ENCODE measurements around the gene IL12B.
"Not testable (repeated sequence)": the region's sequence is repeated elsewhere in the genome, so short reads cannot be mapped to it uniquely, and the experiment has no call there.

Gene IL12B

DNA sequence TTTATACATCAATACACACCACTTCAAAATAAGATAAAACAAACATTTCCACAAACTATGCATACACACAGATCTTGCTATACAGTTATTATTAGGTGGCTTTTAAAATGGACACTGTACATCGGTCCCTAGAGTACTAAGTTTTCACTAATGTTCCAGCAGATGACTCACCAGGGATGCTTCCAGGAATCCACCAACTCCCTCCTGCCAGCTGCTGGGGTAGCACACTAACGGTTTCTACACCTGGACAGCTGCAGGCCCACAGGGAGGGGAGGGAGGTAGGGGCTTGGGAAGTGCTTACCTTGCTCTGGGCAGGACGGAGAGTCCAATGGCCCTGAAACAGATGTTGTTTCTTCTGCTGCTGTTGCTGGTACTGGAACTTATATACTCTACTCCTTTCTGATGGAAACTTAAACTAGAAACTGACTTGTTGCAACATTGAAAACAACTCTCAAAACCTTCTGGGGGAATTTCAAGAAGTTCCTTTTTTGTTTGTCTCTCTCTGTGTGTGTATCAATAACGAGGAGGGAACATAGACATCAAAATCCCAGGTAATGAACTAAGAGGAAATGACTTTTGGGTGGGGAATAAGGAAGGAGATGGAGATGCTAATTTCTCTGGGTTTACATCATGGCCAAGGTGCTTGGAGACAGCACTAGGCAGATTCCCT, at the start of gene IL12B:
TSS of gene IL12B (minus strand) at position 357 of the 670 bp plus-strand sequence. CDS start 3,705 bp downstream, outside the sequence.
- no peaks in the 10 kb centered on the region for H3K36me3 ChIP-seq (ENCODE audit: control insufficient read depth, insufficient read depth, low read length)
- no peak within 1 kb of the TSS for H3K9ac ChIP-seq (ENCODE audit: low read length)
- H3K4me3 ChIP-seq (ENCODE audit: low read length) = no peak within 1 kb of the TSS
- H3K4me1 ChIP-seq (ENCODE audit: control insufficient read depth, insufficient read depth, low read length) = peaks cover 4% of the 10 kb centered on the region
- no peaks in the 10 kb centered on the region for H3K9me3 ChIP-seq (ENCODE audit: control insufficient read depth, low read length)
- H3K27me3 ChIP-seq (ENCODE audit: control insufficient read depth, insufficient read depth, low read length) = peaks cover 8% of the 10 kb centered on the region

DNA sequence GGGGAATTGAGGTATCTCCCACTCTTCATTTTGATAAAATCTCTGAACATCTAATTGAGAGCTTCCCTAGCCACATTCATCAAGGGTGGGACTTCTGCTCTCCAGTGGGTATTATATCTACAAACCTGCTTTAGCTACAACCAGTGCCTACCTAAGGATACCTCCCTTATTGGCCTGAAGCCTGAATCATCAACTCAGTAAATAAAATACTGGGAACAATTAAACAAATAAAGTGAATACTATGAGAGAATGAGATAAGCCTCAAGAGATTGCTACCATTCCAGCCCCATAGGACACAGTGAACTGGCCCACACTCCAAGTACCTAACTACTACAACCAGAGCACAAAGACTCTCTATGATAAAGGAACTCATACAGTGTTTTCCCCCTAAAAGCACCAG, 47.4 kb upstream of the IL12B start:
- Histone ChIP-seq H3K4me1 (ENCODE audit: control insufficient read depth, insufficient read depth, low read length) (no peaks in the 10 kb centered on the region), H3K27me3 (ENCODE audit: control insufficient read depth, insufficient read depth, low read length) (no peaks in the 10 kb centered on the region), H3K9ac (ENCODE audit: low read length) (no peak overlapping the region), H3K36me3 (ENCODE audit: control insufficient read depth, insufficient read depth, low read length) (no peaks in the 10 kb centered on the region), H3K9me3 (ENCODE audit: control insufficient read depth, low read length) (no peaks in the 10 kb centered on the region), H3K4me3 (ENCODE audit: low read length) (no peak overlapping the region)

DNA sequence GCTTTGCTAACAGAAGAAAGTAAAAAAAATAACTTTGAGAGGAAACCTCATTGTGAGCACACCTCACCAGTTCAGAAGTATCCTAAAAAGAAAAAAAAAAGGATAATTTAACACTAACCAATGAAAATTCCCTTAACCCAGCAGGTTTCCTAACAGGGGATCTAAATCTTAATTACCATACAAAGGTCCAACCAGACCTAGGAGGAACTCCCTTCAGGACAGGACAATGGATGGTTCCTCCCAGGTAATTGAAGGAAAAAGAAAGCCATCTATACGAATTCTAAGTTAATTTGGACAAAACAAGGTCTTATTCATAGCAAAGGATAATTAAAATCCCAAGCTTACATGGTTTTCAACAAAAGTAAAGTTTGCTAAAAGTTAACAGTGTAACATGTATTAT, 37.6 kb upstream of the IL12B start:
- H3K27me3 ChIP-seq (ENCODE audit: control insufficient read depth, insufficient read depth, low read length); H3K36me3 ChIP-seq (ENCODE audit: control insufficient read depth, insufficient read depth, low read length); H3K4me1 ChIP-seq (ENCODE audit: control insufficient read depth, insufficient read depth, low read length); H3K4me3 ChIP-seq (ENCODE audit: low read length); H3K9ac ChIP-seq (ENCODE audit: low read length); H3K9me3 ChIP-seq (ENCODE audit: control insufficient read depth, low read length): not testable (repeated sequence)

DNA sequence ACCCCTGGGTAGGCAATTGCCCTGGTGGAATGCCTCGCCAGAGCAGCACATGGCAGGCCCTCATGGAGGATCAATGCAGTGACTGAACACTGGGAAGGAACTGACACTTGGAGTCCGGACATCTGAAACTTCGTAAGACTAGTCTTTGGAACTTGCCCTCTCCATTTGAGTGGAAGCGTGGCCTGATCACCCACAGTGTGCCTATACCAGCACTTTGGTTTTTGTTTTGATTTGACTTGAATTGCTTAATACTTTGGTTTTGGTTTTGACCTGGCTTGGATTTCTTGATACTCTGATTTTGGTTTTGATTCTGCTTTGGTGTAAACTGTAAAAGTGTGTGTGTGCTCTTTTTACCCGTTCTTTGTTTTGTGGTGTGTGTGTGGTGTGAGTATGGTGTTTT, 36.5 kb upstream of the IL12B start:
- H3K9me3 ChIP-seq (ENCODE audit: control insufficient read depth, low read length); H3K9ac ChIP-seq (ENCODE audit: low read length); H3K36me3 ChIP-seq (ENCODE audit: control insufficient read depth, insufficient read depth, low read length); H3K27me3 ChIP-seq (ENCODE audit: control insufficient read depth, insufficient read depth, low read length); H3K4me3 ChIP-seq (ENCODE audit: low read length); H3K4me1 ChIP-seq (ENCODE audit: control insufficient read depth, insufficient read depth, low read length): not testable (repeated sequence)

DNA sequence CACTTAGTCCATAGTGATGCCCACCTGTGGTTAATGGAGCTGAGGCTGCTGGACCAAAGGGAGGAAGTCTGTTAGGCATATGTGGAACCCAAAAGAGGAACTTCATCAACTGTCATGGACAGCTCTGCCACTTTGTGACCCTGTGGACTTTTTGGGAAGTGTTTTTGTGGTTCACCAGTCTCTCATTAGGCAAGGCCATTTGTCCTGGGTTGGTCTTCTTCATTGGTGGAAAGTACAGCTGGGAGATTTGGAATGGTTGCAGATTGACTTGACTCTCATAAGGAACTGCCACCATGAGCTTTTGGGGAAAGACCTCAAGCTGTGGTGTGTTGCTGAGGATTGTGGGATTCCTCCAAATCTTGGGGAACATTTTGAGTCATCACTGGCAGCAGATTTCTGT, 31.9 kb upstream of the IL12B start:
- Histone ChIP-seq H3K9me3 (ENCODE audit: control insufficient read depth, low read length) (no peaks in the 10 kb centered on the region), H3K9ac (ENCODE audit: low read length) (no peak overlapping the region), H3K4me3 (ENCODE audit: low read length) (no peak overlapping the region), H3K4me1 (ENCODE audit: control insufficient read depth, insufficient read depth, low read length) (no peaks in the 10 kb centered on the region), H3K36me3 (ENCODE audit: control insufficient read depth, insufficient read depth, low read length) (no peaks in the 10 kb centered on the region), H3K27me3 (ENCODE audit: control insufficient read depth, insufficient read depth, low read length) (no peaks in the 10 kb centered on the region)

DNA sequence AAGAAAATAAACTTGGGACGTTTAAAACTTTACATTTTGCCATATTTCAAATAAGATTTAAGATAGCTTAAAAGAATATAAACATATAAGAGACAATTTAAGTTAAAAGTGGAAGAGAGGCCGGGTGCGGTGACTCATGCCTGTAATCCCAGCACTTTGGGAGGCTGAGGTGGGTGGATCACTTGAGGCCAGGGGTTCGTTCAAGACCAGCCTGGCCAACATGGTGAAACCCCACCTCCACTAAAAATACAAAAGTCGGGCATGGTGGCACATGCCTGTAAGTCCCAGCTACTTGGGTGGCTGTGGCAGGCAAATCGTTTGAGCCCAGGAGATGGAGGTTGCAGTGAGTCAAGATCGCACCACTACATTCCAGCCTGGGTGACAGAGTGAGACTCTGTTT, 29.6 kb upstream of the IL12B start:
- H3K36me3 ChIP-seq (ENCODE audit: control insufficient read depth, insufficient read depth, low read length); H3K9me3 ChIP-seq (ENCODE audit: control insufficient read depth, low read length); H3K4me3 ChIP-seq (ENCODE audit: low read length); H3K9ac ChIP-seq (ENCODE audit: low read length); H3K27me3 ChIP-seq (ENCODE audit: control insufficient read depth, insufficient read depth, low read length); H3K4me1 ChIP-seq (ENCODE audit: control insufficient read depth, insufficient read depth, low read length): not testable (repeated sequence)

DNA sequence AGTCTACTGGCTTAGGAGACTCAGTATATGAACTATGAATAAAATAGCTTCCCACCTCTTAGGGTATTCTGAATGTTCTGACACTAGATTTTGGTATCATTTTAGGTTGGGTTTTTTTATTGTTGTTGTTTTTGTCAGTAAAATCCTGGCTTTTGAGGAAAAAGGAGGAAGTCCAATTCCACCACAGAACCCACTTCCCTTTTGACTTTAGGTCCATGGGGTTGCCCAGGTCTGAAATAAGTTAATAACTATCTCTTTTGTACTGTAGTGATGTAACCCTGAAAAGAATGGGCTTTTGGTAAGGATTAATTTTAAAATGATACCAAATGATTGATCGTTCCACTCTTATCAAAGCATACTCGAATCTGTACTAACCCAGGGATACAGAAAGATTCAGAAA, 29.1 kb upstream of the IL12B start:
- H3K4me3 ChIP-seq (ENCODE audit: low read length) = no peak overlapping the region
- no peak overlapping the region for H3K9ac ChIP-seq (ENCODE audit: low read length)
- no peaks in the 10 kb centered on the region for H3K9me3 ChIP-seq (ENCODE audit: control insufficient read depth, low read length)
- no peaks in the 10 kb centered on the region for H3K4me1 ChIP-seq (ENCODE audit: control insufficient read depth, insufficient read depth, low read length)
- no peaks in the 10 kb centered on the region for H3K27me3 ChIP-seq (ENCODE audit: control insufficient read depth, insufficient read depth, low read length)
- H3K36me3 ChIP-seq (ENCODE audit: control insufficient read depth, insufficient read depth, low read length) = no peaks in the 10 kb centered on the region

DNA sequence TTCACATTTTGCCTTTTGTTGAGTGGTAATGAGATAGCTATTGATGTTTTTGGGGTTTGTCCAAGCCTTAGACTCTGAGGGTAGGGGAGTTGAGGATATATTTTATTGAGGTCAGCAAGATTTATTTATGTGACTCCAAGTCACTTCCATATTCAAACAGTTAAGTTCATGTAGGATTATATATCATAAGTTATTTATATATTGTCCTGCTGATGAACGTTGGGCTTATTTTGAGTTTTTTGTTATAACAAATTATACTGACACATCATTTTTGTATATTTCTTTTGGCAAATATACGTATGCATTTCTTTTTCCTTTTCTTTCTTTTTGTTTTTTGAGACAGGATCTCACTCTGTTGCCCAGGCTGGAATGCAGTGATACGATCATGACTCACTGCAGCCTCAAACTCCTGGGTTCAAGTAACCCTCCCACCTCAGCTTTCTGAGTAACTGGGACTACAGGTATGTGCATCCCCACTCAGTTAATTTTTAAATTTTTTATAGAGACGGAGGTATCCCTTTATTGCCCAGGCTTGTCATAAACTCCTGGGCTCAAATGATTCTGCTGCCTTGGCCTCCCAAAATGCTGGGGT, 23.5 kb upstream of the IL12B start:
- Histone ChIP-seq H3K9ac (ENCODE audit: low read length) (no peak overlapping the region), H3K36me3 (ENCODE audit: control insufficient read depth, insufficient read depth, low read length) (no peaks in the 10 kb centered on the region), H3K4me3 (ENCODE audit: low read length) (no peak overlapping the region), H3K9me3 (ENCODE audit: control insufficient read depth, low read length) (no peaks in the 10 kb centered on the region), H3K27me3 (ENCODE audit: control insufficient read depth, insufficient read depth, low read length) (no peaks in the 10 kb centered on the region), H3K4me1 (ENCODE audit: control insufficient read depth, insufficient read depth, low read length) (no peaks in the 10 kb centered on the region)

DNA sequence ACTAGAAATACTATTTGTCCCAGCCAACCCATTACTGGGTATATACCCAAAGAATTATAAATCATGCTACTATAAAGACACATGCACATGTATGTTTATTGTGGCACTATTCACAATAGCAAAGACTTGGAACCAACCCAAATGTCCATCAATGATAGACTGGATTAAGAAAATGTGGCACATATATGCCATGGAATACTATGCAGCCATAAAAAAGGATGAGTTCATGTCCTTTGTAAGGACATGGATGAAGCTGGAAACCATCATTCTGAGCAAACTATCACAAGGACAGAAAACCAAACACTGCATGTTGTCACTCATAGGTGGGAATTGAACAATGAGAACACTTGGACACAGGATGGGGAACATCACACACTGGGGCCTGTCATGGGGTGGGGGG, 20.4 kb upstream of the IL12B start:
- H3K4me3 ChIP-seq (ENCODE audit: low read length); H3K4me1 ChIP-seq (ENCODE audit: control insufficient read depth, insufficient read depth, low read length); H3K36me3 ChIP-seq (ENCODE audit: control insufficient read depth, insufficient read depth, low read length); H3K9ac ChIP-seq (ENCODE audit: low read length); H3K9me3 ChIP-seq (ENCODE audit: control insufficient read depth, low read length); H3K27me3 ChIP-seq (ENCODE audit: control insufficient read depth, insufficient read depth, low read length): not testable (repeated sequence)

DNA sequence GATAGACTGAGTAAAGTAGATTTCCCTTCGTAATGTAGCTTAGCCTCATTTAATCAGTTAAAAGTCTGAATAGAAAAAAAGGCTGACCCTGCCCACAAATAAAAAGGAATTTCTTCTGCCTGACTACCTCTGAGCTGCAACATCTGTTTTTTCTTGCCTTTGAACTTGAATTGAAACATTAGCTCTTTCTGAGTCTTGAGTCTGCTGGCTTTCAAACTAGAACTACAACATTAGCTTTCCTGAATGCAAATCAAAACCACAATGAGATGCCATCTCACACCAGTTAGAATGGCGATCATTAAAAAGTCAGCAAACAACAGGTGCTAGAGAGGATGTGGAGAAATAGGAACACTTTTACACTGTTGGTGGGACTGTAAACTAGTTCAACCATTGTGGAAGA, 19.9 kb upstream of the IL12B start:
- H3K36me3 ChIP-seq (ENCODE audit: control insufficient read depth, insufficient read depth, low read length); H3K27me3 ChIP-seq (ENCODE audit: control insufficient read depth, insufficient read depth, low read length); H3K4me1 ChIP-seq (ENCODE audit: control insufficient read depth, insufficient read depth, low read length); H3K4me3 ChIP-seq (ENCODE audit: low read length); H3K9ac ChIP-seq (ENCODE audit: low read length); H3K9me3 ChIP-seq (ENCODE audit: control insufficient read depth, low read length): not testable (repeated sequence)

DNA sequence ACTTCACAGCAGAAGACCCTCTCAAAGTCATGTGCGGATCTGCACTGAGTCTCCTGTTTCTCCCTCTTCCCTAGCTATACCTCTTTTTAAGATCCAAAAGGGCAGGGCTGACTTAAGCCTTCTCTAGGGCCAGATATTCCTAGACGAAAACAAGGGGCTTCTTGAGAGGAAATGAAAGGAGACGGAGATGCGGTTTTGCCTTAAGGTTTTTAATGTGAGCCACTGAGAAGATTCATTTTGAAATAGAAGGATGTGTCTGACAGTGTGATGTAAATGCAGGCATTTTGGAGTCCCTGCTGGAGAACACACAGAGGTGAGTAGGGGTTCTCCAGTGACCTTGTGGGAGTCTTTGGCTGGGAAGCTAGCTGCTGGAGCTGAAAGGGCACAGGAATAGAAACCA, 15.6 kb upstream of the IL12B start:
- Histone ChIP-seq H3K4me1 (ENCODE audit: control insufficient read depth, insufficient read depth, low read length) (no peaks in the 10 kb centered on the region), H3K27me3 (ENCODE audit: control insufficient read depth, insufficient read depth, low read length) (no peaks in the 10 kb centered on the region), H3K9ac (ENCODE audit: low read length) (no peak overlapping the region), H3K36me3 (ENCODE audit: control insufficient read depth, insufficient read depth, low read length) (no peaks in the 10 kb centered on the region), H3K4me3 (ENCODE audit: low read length) (no peak overlapping the region), H3K9me3 (ENCODE audit: control insufficient read depth, low read length) (no peaks in the 10 kb centered on the region)

DNA sequence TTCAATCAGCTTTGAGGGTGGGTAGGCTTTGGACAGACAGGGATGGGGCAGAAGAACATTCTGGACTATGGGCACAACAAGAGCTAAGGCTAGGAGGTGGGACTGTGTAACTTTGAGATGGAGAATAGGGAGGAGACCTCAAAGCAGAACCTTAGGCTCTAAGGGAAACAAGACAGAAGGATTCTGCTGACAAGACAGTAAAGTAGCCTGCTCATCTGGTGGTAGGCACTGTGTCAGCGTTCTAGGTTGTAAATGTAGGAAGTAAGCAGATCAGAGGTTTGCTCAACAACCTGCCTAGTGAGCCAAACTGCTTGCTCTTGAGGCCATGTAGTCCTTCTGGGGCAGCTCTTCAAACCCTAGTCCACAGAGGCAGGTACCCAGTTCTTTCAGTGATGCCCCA, 15.0 kb upstream of the IL12B start:
- Histone ChIP-seq H3K9me3 (ENCODE audit: control insufficient read depth, low read length) (no peaks in the 10 kb centered on the region), H3K36me3 (ENCODE audit: control insufficient read depth, insufficient read depth, low read length) (no peaks in the 10 kb centered on the region), H3K4me3 (ENCODE audit: low read length) (no peak overlapping the region), H3K9ac (ENCODE audit: low read length) (no peak overlapping the region), H3K4me1 (ENCODE audit: control insufficient read depth, insufficient read depth, low read length) (no peaks in the 10 kb centered on the region), H3K27me3 (ENCODE audit: control insufficient read depth, insufficient read depth, low read length) (no peaks in the 10 kb centered on the region)
